Measurements from ENCODE around the gene SLC22A23. TPM values are rescaled to one million over a fixed set of nuclear protein-coding genes. Genes with fewer than 3 reads are reported as not detected.

Gene SLC22A23
- total RNA-seq, 1 donor from 2014 or later, result 19.2 TPM

DNA sequence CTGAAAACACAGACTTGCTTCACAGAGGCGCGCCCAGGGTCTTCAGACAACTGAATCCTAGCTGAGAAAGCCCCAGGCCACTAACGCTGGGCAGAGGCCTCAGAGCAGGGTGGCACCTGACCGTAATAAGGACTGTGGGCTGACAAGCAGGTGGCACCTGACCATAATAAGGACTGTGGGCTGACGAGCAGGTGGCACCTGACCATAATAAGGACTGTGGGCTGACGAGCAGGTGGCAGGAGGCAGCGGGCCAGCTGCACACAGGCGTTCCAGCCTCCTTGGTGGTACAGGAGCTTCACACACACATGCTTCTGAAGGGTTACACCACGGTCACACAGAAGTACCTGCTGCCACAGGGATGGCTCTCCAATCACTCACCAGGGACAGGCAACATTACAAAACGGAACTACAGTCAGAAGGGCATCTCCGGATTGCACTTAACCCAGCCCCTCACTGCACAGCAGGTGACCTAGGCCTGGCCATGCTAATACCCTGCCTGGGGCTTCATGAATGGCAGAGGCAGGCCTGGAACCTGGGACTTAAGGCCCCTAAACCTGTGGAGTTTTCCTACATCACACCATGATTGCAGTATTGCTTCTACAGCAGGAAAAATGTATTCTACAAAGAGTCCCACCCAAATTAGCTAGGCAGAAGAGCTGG, 147.3 kb downstream of the SLC22A23 start:
- H3K27me3 ChIP-seq, result no peaks in the 10 kb centered on the region
- peak; percentile 63 for DNase-seq
- intact Hi-C loops (cut with DNase I), result no loop called here
- H3K36me3 ChIP-seq, result no peaks in the 10 kb centered on the region
- peak; percentile 63 for ATAC-seq
- H3K9me3 ChIP-seq, result no peaks in the 10 kb centered on the region
- H3K27ac ChIP-seq, result no peak overlapping the region
- TF ChIP-seq, protein P1, sequence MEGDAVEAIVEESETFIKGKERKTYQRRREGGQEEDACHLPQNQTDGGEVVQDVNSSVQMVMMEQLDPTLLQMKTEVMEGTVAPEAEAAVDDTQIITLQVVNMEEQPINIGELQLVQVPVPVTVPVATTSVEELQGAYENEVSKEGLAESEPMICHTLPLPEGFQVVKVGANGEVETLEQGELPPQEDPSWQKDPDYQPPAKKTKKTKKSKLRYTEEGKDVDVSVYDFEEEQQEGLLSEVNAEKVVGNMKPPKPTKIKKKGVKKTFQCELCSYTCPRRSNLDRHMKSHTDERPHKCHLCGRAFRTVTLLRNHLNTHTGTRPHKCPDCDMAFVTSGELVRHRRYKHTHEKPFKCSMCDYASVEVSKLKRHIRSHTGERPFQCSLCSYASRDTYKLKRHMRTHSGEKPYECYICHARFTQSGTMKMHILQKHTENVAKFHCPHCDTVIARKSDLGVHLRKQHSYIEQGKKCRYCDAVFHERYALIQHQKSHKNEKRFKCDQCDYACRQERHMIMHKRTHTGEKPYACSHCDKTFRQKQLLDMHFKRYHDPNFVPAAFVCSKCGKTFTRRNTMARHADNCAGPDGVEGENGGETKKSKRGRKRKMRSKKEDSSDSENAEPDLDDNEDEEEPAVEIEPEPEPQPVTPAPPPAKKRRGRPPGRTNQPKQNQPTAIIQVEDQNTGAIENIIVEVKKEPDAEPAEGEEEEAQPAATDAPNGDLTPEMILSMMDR (IDR thresholded peaks at IDR 0.05), result no peak
- no peaks in the 10 kb centered on the region for H3K4me1 ChIP-seq
- no peak overlapping the region for H3K4me3 ChIP-seq

DNA sequence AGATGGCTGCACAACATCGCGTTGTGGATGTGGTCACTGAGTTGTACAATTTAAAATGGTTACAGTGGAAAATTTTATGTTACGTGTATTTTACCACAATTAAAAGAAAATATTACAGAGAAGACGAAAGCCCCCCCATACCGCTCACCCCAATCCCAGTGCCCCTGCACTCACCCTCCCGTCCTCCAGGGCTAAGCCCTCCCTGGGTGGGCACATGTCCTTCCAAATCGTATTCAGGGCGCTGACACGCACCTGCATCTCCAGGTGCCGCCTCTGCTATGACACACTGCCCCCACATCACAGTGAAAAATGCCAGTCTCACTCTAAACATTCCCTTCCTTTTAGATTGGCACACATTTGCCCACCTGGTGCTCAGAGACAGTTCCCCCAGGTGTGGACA, 148.7 kb downstream of the SLC22A23 start:
- DNase-seq (no peak), ATAC-seq (no peak)
- H3K4me1 ChIP-seq, result no peaks in the 10 kb centered on the region
- intact Hi-C loops (cut with DNase I), result no loop called here
- TF ChIP-seq, protein P1 (IDR thresholded peaks at IDR 0.05), result no peak
- H3K4me3 ChIP-seq, result no peak overlapping the region
- no peaks in the 10 kb centered on the region for H3K9me3 ChIP-seq
- no peak overlapping the region for H3K27ac ChIP-seq
- H3K27me3 ChIP-seq, result no peaks in the 10 kb centered on the region
- H3K36me3 ChIP-seq, result no peaks in the 10 kb centered on the region

DNA sequence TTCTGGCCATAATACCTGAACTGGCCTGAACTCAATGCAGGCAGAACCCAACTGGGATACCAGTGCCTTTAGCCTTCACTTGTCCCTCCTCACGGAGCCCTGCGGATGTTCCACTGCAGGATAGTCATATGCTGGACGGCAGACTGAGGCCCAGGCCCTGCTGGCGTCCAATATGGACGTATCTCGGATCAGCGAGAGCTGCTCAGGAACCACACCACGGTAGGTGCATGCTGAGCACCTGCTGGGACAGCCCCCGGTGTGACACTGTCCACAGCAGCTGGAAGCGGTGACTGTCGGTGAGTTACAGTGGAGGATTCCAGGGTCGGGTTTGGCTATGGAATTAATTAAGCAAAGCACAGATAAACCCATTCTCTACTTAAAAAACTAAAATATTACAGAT, 149.4 kb downstream of the SLC22A23 start:
- TF ChIP-seq, protein P1 (IDR thresholded peaks at IDR 0.05), result no peak

DNA sequence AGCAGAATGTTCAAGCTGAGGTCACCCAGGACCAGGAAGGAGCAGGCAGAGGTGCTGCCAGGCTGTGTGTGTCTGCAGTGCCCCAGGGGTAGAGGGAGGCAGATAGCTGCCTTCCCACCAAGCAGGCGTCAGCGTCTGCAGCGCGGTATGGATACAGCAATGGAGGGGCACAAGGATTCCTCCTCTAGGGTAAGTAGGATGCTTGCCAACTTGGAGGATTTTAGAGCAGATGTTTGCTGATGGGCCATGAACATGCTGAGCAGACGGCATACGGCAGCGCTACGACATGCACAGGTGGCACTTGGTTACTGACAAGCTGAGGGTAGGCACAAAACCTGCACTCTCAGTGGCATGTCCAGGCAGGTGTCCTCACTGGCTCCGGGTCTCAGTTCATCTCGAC, 150.0 kb downstream of the SLC22A23 start:
- no peak overlapping the region for H3K27ac ChIP-seq
- ATAC-seq (no peak), DNase-seq (peak; percentile 38)
- H3K9me3 ChIP-seq, result no peaks in the 10 kb centered on the region
- no peaks in the 10 kb centered on the region for H3K27me3 ChIP-seq
- TF ChIP-seq, protein P1 (IDR thresholded peaks at IDR 0.05), result no peak
- H3K36me3 ChIP-seq, result no peaks in the 10 kb centered on the region
- no peaks in the 10 kb centered on the region for H3K4me1 ChIP-seq
- intact Hi-C loops (cut with DNase I), result no loop called here
- no peak overlapping the region for H3K4me3 ChIP-seq

More for the DNA sequence above, 149.4 kb downstream of the SLC22A23 start:
- Histone ChIP-seq H3K36me3 (no peaks in the 10 kb centered on the region), H3K4me1 (no peaks in the 10 kb centered on the region), H3K9me3 (no peaks in the 10 kb centered on the region), H3K4me3 (no peak overlapping the region), H3K27ac (no peak overlapping the region), H3K27me3 (no peaks in the 10 kb centered on the region)
- peak; percentile 43 for DNase-seq
- ATAC-seq, result no peak
- intact Hi-C loops (cut with DNase I), result no loop called here

DNA sequence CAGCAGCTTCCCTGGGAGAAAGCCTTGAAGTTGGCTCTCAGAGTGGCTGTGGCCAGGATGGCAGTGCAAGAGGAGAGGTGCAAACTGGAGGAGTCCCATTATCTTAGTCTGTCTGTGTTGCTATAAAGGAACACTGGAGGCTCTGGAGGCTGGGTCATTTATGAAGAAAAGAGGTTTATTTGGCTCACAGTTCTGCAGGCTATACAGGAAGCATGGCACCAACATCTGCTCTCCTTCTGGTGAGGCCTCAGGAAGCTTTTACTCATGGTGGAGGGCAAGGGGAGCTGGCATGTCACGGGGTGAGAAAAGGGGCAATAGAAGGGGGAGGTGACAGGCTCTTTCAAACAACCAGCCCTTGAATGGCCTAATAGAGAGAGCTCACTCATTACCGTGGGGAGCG, 151.0 kb downstream of the SLC22A23 start:
- intact Hi-C loops (cut with DNase I), result no loop called here
- Histone ChIP-seq H3K27ac (no peak overlapping the region), H3K4me1 (no peaks in the 10 kb centered on the region), H3K27me3 (no peaks in the 10 kb centered on the region), H3K4me3 (no peak overlapping the region), H3K9me3 (no peaks in the 10 kb centered on the region), H3K36me3 (no peaks in the 10 kb centered on the region)
- ATAC-seq (no peak), DNase-seq (no peak)
- TF ChIP-seq, protein P1 (IDR thresholded peaks at IDR 0.05), result no peak

DNA sequence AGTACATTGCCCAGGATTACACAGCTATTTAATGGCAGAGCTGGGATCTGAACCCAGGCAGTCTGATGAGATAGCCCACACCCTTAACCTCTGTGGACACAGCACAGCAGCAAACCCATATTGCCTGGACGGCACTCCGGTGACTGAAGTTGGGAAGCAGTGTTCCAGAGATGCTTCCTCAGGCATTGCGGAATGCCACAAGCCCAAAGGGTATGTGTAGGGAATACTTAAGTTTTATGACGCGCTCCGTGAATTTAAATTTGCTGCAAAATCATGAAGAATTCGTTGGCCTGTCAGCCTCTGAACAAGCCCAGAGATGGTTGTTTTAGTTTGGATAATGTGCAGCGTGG, 151.7 kb downstream of the SLC22A23 start:
- no peak overlapping the region for H3K4me3 ChIP-seq
- intact Hi-C loops (cut with DNase I), result no loop called here
- no peak for DNase-seq

More for the DNA sequence above, 151.7 kb downstream of the SLC22A23 start:
- Histone ChIP-seq H3K4me1 (no peaks in the 10 kb centered on the region), H3K36me3 (no peaks in the 10 kb centered on the region), H3K27ac (no peak overlapping the region), H3K9me3 (no peaks in the 10 kb centered on the region), H3K27me3 (no peaks in the 10 kb centered on the region)
- TF ChIP-seq, protein P1 (IDR thresholded peaks at IDR 0.05), result no peak
- no peak for ATAC-seq
